ENCODE data around the gene EGFL8.
A peak's percentile ranks its signal among the peaks of the same experiment; 100 is the strongest.

The EGFL8 gene

DNA sequence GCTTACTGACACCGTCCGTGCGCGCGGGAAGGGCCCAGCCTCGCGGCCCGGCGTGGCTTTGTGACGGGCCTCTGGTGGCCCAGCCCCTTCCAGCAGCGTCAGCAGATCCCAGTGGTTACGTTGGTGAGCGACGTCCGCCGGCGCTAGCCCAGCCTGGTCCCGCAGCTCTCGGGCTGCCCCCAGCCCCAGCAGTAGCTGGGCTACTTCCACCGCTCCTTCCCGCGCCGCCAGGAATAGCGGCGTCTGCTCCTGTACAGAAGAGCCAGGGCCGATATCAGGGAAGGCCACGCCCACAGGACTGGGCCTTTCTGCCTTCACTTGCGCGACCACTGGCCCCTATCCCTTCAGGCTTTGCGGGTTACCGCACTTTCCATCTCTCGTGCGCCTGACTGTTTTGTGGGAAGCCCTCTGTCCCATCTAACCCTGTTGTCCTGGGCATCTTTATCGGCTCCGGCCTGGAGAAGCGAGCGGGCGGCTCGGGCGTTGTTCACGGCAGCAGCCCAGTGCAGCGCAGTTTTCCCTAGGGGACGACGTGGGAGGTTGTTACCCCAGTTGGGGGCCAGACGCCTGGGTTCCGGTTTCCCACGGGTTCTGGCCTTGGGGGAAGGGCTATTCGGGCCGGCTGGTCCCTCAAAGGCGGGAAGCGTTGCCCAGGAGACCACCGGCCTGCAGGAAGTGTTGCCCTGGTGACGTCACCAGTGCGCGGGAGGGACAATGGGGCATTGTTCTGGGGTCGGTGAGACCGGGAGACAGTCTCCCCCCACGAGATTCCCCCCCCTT is 31.7 kb downstream of the EGFL8 start:
- TF ChIP-seq, protein P1, sequence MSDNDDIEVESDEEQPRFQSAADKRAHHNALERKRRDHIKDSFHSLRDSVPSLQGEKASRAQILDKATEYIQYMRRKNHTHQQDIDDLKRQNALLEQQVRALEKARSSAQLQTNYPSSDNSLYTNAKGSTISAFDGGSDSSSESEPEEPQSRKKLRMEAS (IDR thresholded peaks at IDR 0.05; ENCODE audit: low read depth, low read length) = peak; percentile 90
- TF ChIP-seq, protein P2, sequence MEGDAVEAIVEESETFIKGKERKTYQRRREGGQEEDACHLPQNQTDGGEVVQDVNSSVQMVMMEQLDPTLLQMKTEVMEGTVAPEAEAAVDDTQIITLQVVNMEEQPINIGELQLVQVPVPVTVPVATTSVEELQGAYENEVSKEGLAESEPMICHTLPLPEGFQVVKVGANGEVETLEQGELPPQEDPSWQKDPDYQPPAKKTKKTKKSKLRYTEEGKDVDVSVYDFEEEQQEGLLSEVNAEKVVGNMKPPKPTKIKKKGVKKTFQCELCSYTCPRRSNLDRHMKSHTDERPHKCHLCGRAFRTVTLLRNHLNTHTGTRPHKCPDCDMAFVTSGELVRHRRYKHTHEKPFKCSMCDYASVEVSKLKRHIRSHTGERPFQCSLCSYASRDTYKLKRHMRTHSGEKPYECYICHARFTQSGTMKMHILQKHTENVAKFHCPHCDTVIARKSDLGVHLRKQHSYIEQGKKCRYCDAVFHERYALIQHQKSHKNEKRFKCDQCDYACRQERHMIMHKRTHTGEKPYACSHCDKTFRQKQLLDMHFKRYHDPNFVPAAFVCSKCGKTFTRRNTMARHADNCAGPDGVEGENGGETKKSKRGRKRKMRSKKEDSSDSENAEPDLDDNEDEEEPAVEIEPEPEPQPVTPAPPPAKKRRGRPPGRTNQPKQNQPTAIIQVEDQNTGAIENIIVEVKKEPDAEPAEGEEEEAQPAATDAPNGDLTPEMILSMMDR (IDR thresholded peaks at IDR 0.05; ENCODE audit: low read depth, low read length) = no peak
- peak; percentile 95 for TF ChIP-seq MYC (IDR thresholded peaks at IDR 0.05; ENCODE audit: low read depth, low read length)
- peak; percentile 89 for TF ChIP-seq POLR2A (IDR thresholded peaks at IDR 0.05; ENCODE audit: extremely low read depth, insufficient read length)
- peak; percentile 91 for DNase-seq (ENCODE audit: low read depth)
- peak overlapping the region; percentile 89 for H3K4me3 ChIP-seq (ENCODE audit: low read depth, low read length)

DNA sequence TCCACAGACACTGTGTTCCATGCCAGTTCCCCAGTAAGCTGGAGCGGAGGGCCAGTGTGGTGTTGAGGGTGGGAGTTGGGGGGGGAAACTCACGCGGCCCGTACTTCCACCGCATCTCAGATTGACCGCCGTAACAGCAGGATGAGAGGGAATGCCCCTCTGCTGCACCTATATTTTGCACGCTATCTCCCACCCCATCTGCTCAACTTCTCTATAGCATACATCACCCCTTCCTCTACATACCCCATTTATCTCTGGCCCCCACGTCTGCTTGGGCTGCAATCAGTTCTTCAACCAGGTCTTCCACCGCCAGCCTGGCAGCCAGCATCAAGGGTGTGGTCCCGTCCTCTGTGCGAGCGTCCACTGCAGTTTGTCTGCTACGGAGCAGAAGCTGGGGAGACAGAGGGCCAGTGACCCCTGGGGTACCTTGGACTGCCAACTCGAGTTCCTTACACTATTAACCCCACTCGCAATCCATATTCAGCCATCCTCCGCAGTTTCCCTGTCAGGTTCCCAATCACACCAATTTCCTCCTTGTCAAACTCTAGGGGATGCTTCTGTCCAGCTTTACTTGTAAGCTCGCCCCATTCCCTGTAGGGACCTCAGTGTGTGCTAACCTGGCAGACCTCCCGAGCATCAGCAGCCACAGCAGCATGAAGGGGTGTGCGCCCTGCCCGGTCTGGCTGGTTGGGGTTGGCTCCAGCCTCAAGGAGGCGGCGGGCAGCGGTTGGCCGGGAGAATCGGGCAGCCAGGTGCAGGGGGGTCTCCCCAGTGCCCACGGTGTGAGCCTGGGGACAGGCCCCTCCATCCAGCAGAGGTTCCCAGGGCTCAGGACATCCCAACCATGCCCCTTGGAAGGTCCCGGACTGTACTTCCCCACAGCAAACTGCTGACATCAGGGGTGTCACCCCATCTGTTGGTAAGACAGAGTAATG is 32.6 kb downstream of the EGFL8 start:
- no peak for DNase-seq (ENCODE audit: low read depth)
- H3K4me3 ChIP-seq (ENCODE audit: low read depth, low read length) = peak overlapping the region; percentile 89
- TF ChIP-seq, protein P2 (IDR thresholded peaks at IDR 0.05; ENCODE audit: low read depth, low read length) = no peak
- TF ChIP-seq POLR2A (IDR thresholded peaks at IDR 0.05; ENCODE audit: extremely low read depth, insufficient read length) (no peak), MYC (IDR thresholded peaks at IDR 0.05; ENCODE audit: low read depth, low read length) (no peak)
- TF ChIP-seq, protein P1 (IDR thresholded peaks at IDR 0.05; ENCODE audit: low read depth, low read length) = no peak

DNA sequence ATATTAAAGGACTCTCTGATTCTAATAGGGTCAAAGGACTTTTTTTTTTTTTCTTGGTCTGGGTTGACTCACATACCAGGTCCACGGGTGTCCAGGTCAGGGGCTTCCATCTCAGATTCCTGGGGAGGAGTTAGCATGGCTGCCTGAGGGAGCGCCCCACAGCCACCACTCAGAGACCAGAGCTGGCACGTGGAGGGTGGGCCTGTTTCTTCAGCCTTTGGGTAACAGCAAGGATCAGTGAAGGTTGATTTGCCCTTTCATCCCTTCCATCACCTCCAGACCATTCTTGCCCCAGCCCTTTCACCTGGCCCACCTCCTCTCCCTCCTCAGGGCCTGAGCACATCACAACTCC is 33.9 kb downstream of the EGFL8 start:
- DNase-seq (ENCODE audit: low read depth) = no peak
- H3K4me3 ChIP-seq (ENCODE audit: low read depth, low read length) = no peak overlapping the region
- TF ChIP-seq MYC (IDR thresholded peaks at IDR 0.05; ENCODE audit: low read depth, low read length) (no peak), POLR2A (IDR thresholded peaks at IDR 0.05; ENCODE audit: extremely low read depth, insufficient read length) (no peak)
- TF ChIP-seq, protein P2 (IDR thresholded peaks at IDR 0.05; ENCODE audit: low read depth, low read length) = no peak
- TF ChIP-seq, protein P1 (IDR thresholded peaks at IDR 0.05; ENCODE audit: low read depth, low read length) = no peak

DNA sequence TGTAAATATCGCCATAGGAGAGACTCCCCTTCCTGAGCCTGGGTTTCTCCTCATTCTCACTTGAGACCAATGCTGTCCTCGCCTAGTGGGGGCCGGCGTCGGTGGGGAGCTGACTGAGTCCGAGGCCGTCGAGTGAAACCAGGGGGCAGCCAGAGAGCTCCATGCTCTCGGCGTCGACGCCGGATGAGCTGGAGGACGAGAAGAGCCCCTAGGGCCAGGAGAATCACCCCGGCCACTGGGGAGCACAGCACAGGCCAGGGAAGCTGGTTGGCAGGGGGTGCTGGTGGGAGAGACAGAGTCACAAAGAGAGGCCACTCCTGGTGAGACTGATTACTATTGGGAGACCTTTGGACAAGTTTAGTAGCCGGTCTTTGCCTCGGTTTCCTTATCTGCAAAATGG is 34.5 kb downstream of the EGFL8 start:
- H3K4me3 ChIP-seq (ENCODE audit: low read depth, low read length) = no peak overlapping the region
- no peak for TF ChIP-seq MYC (IDR thresholded peaks at IDR 0.05; ENCODE audit: low read depth, low read length)
- TF ChIP-seq, protein P2 (IDR thresholded peaks at IDR 0.05; ENCODE audit: low read depth, low read length) = no peak
- TF ChIP-seq, protein P1 (IDR thresholded peaks at IDR 0.05; ENCODE audit: low read depth, low read length) = no peak
- TF ChIP-seq POLR2A (IDR thresholded peaks at IDR 0.05; ENCODE audit: extremely low read depth, insufficient read length) = no peak
- no peak for DNase-seq (ENCODE audit: low read depth)

DNA sequence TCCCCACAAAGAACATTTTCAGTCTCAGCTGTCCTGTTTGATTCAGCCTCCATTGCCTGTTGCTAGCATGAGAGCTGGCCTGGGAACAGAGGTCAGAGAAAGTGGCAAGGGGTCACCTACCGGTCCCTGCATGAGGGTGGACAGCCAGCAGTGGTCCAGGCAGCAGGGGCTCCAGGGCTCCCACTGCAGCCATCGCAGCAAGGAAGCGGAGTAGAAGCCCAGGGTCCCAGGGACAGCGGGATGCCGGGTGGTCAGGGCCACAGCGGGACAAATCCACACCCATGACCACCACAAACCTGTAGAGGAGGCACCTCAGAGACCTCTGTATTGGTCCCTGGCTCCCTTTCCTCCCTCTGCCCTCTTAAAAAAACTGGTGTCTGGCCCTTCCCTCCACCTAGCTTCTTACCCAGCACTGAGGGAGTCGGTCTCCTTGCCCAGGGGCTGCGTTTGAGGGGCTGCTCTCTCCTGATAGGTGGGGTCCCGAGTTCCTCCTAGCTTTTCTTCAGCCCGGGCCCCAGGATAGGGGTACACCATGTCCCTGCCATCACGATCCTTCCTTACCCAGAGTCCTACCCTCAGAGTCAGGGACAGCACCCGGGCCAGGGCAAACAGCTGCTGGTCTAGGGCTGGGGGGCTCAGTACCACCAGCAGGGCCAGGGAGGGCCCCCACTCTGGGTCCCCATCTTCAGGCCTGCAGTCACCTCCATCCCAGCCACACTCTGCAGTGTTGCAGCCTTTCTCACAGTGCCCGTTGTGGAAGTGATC is 36.5 kb downstream of the EGFL8 start:
- H3K4me3 ChIP-seq (ENCODE audit: low read depth, low read length) = no peak overlapping the region
- TF ChIP-seq POLR2A (IDR thresholded peaks at IDR 0.05; ENCODE audit: extremely low read depth, insufficient read length) (no peak), MYC (IDR thresholded peaks at IDR 0.05; ENCODE audit: low read depth, low read length) (no peak)
- TF ChIP-seq, protein P2 (IDR thresholded peaks at IDR 0.05; ENCODE audit: low read depth, low read length) = no peak
- DNase-seq (ENCODE audit: low read depth) = no peak

Measured in NB4 (cell line).